22Rv1 (cell line): ENCODE results near the gene ESPNL.

Experiments
- H3K27ac ChIP-seq: fragments of 450-650 bp; 2 replicates; pipeline ENCODE4 v1.5.1; 2017
- CTCF ChIP-seq: fragments of 450-650 bp; IDR thresholded peaks from 2 replicates; pipeline ENCODE4 v1.5.1; 2017; ENCODE audit warnings: mild to moderate bottlenecking
- ZFX ChIP-seq: fragments of 450-650 bp; IDR thresholded peaks from 2 replicates; pipeline ENCODE4 v1.6.1; 2017; ENCODE audit warnings: antibody characterized with exemption, borderline replicate concordance

ESPNL gene

GRCh38 chr2:238152771-238153688 lies 52.9 kb downstream of the ESPNL start:
- no peak for TF ChIP-seq ZFX
- peak; percentile 70 for TF ChIP-seq CTCF
- no peak overlapping the region for H3K27ac ChIP-seq

GRCh38 chr2:238154570-238154969 lies 54.4 kb downstream of the ESPNL start:
- no peak overlapping the region for H3K27ac ChIP-seq
- TF ChIP-seq ZFX (no peak), CTCF (no peak)

GRCh38 chr2:238155051-238155760 lies 55.1 kb downstream of the ESPNL start:
- no peak overlapping the region for H3K27ac ChIP-seq

GRCh38 chr2:238155761-238156694 lies 55.9 kb downstream of the ESPNL start:
- TF ChIP-seq ZFX (no peak), CTCF (no peak)
- no peak overlapping the region for H3K27ac ChIP-seq

More at GRCh38 chr2:238155051-238155760, 55.1 kb downstream of the ESPNL start:
- TF ChIP-seq ZFX (no peak), CTCF (no peak)

GRCh38 chr2:238157506-238158017 lies 57.4 kb downstream of the ESPNL start:
- TF ChIP-seq ZFX (no peak), CTCF (no peak)
- H3K27ac ChIP-seq, result no peak overlapping the region

- TF ChIP-seq CTCF (no peak), ZFX (no peak)
- H3K27ac ChIP-seq, result no peak overlapping the region
Observed at GRCh38 chr2:238158018-238158508, 57.9 kb downstream of the ESPNL start.
